ENCODE data around the gene CDH4. TPM values are rescaled to one million over a fixed set of nuclear protein-coding genes. Genes with fewer than 3 reads are reported as not detected.

Gene CDH4
- total RNA-seq, 1 experiment from 2014 or later, result 5.3 TPM

DNA sequence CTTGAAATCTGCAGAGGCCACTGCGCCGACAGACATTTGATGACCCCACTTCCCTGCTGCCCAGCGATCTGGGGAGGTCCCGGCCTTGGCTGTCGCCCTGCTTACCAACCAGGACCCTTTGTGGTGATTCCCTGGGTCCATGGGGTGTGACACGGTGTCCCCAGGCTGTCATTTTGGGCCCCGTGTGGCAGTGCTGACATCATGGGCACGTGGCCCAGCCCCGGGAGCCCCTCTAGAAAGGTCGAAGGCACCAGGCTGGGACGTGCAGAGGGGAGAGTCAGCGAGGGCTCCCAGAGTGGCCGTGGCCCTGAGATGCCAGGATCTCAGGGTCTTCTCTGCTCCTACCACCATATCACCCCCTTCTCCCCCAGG, 643.6 kb downstream of the CDH4 start:
- no peak overlapping the region for H3K27ac Mint-ChIP-seq
- DNase-seq (ENCODE audit: low spot score) (no peak), ATAC-seq (no peak)
- peaks cover 19% of the 10 kb centered on the region for H3K27me3 Mint-ChIP-seq (ENCODE audit: low read depth)
- no peak overlapping the region for H3K4me3 Mint-ChIP-seq
- peaks cover 7% of the 10 kb centered on the region for H3K9me3 Mint-ChIP-seq
- ChIA-PET POLR2A (no interaction called here), CTCF (interaction anchor here (0.6 to 1.7 kb wide), 26 partner anchors 9 to 297 kb away, joined by 3 to 24 read pairs (median 4); no protein-coding TSS in a partner anchor)
- H3K36me3 Mint-ChIP-seq, result no peaks in the 10 kb centered on the region
- TF ChIP-seq TEAD1 (CRISPR knock-in tag; IDR thresholded peaks at IDR 0.05) (no peak), IRF2 (CRISPR knock-in tag; IDR thresholded peaks at IDR 0.05; ENCODE audit: borderline replicate concordance, low read depth) (no peak), ARID4B (CRISPR knock-in tag; IDR thresholded peaks at IDR 0.05; ENCODE audit: borderline replicate concordance) (no peak), NR2C2 (CRISPR knock-in tag; IDR thresholded peaks at IDR 0.05) (no peak), TP53 (CRISPR knock-in tag; IDR thresholded peaks at IDR 0.05) (no peak), SOX15 (CRISPR knock-in tag; IDR thresholded peaks at IDR 0.05) (no peak), CBFB (CRISPR knock-in tag; IDR thresholded peaks at IDR 0.05; ENCODE audit: low read depth) (no peak)
- TF ChIP-seq, protein P1, sequence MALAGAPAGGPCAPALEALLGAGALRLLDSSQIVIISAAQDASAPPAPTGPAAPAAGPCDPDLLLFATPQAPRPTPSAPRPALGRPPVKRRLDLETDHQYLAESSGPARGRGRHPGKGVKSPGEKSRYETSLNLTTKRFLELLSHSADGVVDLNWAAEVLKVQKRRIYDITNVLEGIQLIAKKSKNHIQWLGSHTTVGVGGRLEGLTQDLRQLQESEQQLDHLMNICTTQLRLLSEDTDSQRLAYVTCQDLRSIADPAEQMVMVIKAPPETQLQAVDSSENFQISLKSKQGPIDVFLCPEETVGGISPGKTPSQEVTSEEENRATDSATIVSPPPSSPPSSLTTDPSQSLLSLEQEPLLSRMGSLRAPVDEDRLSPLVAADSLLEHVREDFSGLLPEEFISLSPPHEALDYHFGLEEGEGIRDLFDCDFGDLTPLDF (CRISPR knock-in tag; IDR thresholded peaks at IDR 0.05), result no peak
- TF ChIP-seq, protein P2, sequence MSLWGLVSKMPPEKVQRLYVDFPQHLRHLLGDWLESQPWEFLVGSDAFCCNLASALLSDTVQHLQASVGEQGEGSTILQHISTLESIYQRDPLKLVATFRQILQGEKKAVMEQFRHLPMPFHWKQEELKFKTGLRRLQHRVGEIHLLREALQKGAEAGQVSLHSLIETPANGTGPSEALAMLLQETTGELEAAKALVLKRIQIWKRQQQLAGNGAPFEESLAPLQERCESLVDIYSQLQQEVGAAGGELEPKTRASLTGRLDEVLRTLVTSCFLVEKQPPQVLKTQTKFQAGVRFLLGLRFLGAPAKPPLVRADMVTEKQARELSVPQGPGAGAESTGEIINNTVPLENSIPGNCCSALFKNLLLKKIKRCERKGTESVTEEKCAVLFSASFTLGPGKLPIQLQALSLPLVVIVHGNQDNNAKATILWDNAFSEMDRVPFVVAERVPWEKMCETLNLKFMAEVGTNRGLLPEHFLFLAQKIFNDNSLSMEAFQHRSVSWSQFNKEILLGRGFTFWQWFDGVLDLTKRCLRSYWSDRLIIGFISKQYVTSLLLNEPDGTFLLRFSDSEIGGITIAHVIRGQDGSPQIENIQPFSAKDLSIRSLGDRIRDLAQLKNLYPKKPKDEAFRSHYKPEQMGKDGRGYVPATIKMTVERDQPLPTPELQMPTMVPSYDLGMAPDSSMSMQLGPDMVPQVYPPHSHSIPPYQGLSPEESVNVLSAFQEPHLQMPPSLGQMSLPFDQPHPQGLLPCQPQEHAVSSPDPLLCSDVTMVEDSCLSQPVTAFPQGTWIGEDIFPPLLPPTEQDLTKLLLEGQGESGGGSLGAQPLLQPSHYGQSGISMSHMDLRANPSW (CRISPR knock-in tag; conservative IDR thresholded peaks at IDR 0.05; ENCODE audit: low read depth), result no peak
- no peaks in the 10 kb centered on the region for H3K4me1 Mint-ChIP-seq

GRCh38 chr20:61896058-61896961, 644.2 kb downstream of the CDH4 start:
- CTCF ChIA-PET, result interaction anchor here (0.6 to 1.7 kb wide), 29 partner anchors 9 to 297 kb away, joined by 3 to 24 read pairs (median 4); no protein-coding TSS in a partner anchor
- ATAC-seq (peak; percentile 93), DNase-seq (ENCODE audit: low spot score) (peak; percentile 74)
- peaks cover 19% of the 10 kb centered on the region for H3K27me3 Mint-ChIP-seq (ENCODE audit: low read depth)
- peaks cover 5% of the 10 kb centered on the region for H3K9me3 Mint-ChIP-seq
- H3K36me3 Mint-ChIP-seq, result no peaks in the 10 kb centered on the region
- POLR2A ChIA-PET, result no interaction called here
- H3K4me3 Mint-ChIP-seq, result no peak overlapping the region
- H3K4me1 Mint-ChIP-seq, result no peaks in the 10 kb centered on the region
- no peak overlapping the region for H3K27ac Mint-ChIP-seq
- TF ChIP-seq, protein P3, sequence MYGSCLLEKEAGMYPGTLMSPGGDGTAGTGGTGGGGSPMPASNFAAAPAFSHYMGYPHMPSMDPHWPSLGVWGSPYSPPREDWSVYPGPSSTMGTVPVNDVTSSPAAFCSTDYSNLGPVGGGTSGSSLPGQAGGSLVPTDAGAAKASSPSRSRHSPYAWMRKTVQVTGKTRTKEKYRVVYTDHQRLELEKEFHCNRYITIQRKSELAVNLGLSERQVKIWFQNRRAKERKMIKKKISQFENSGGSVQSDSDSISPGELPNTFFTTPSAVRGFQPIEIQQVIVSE (CRISPR knock-in tag; IDR thresholded peaks at IDR 0.05; ENCODE audit: borderline replicate concordance), result no peak
- TF ChIP-seq EMX1 (CRISPR knock-in tag; IDR thresholded peaks at IDR 0.05), result no peak
- TF ChIP-seq ZNF232 (CRISPR knock-in tag; IDR thresholded peaks at IDR 0.05), result no peak
- TF ChIP-seq ZNF219 (CRISPR knock-in tag; IDR thresholded peaks at IDR 0.05; ENCODE audit: borderline replicate concordance), result no peak
- no peak for TF ChIP-seq ETV6 (CRISPR knock-in tag; IDR thresholded peaks at IDR 0.05)
- TF ChIP-seq CTCF (IDR thresholded peaks at IDR 0.05), result peak; percentile 74
- no peak for TF ChIP-seq PRDM15 (CRISPR knock-in tag; IDR thresholded peaks at IDR 0.05)
- no peak for TF ChIP-seq PREB (CRISPR knock-in tag; IDR thresholded peaks at IDR 0.05; ENCODE audit: borderline replicate concordance)
- TF ChIP-seq ZBTB21 (CRISPR knock-in tag; IDR thresholded peaks at IDR 0.05; ENCODE audit: borderline replicate concordance), result no peak
